Hepatocyte (in vitro differentiated cells): ENCODE results near the gene BAZ2A. TPM values are rescaled to one million over a fixed set of nuclear protein-coding genes. Genes with fewer than 3 reads are reported as not detected.

Experiments
- DNase-seq: peaks from one replicate; pipeline ENCODE4 v3.0.0-alpha.2; 2016; ENCODE audit warnings: low spot score
- H2AFZ ChIP-seq: fragments of 200-600 bp; sonication (generic); 2 replicates; pipeline ENCODE4 v1.6.0; 2016; ENCODE audit warnings: antibody characterized with exemption, mild to moderate bottlenecking
- H3K27ac ChIP-seq: fragments of 200-600 bp; sonication (generic); 2 replicates; pipeline ENCODE4 v1.5.1; 2016; ENCODE audit warnings: mild to moderate bottlenecking
- H3K27me3 ChIP-seq: fragments of 200-600 bp; sonication (generic); 2 replicates; pipeline ENCODE4 v1.6.1; 2016
- H3K36me3 ChIP-seq: fragments of 200-600 bp; sonication (generic); replicated peaks from 2 replicates; pipeline ENCODE4 v1.5.1; 2016; ENCODE audit warnings: low read depth; ENCODE audit not compliant: insufficient read depth
- H3K4me1 ChIP-seq: fragments of 200-600 bp; sonication (generic); 2 replicates; pipeline ENCODE4 v1.5.1; 2016; ENCODE audit warnings: mild to moderate bottlenecking, moderate library complexity; ENCODE audit not compliant: insufficient read depth
- H3K4me2 ChIP-seq: fragments of 200-600 bp; sonication (generic); 2 replicates; pipeline ENCODE4 v1.6.0; 2016
- H3K4me3 ChIP-seq: fragments of 200-600 bp; sonication (generic); 2 replicates; pipeline ENCODE4 v1.5.1; 2016; ENCODE audit warnings: mild to moderate bottlenecking
- H3K79me2 ChIP-seq: fragments of 200-600 bp; sonication (generic); 2 replicates; pipeline ENCODE4 v1.6.0; 2017; ENCODE audit warnings: mild to moderate bottlenecking
- H3K9me2 ChIP-seq: fragments of 200-600 bp; sonication (generic); replicated peaks from 2 replicates; pipeline ENCODE4 v1.6.0; 2017; ENCODE audit warnings: mild to moderate bottlenecking; ENCODE audit not compliant: insufficient read depth
- H3K9me3 ChIP-seq: fragments of 200-600 bp; sonication (generic); 2 replicates; pipeline ENCODE4 v1.5.1; 2016; ENCODE audit warnings: low read depth, mild to moderate bottlenecking
- H4K20me1 ChIP-seq: fragments of 200-600 bp; sonication (generic); 2 replicates; pipeline ENCODE4 v1.6.0; 2016; ENCODE audit warnings: mild to moderate bottlenecking; ENCODE audit not compliant: insufficient read depth, poor library complexity, severe bottlenecking
- EZH2 ChIP-seq: fragments of 200-600 bp; sonication (generic); IDR thresholded peaks from 2 replicates; pipeline ENCODE4 v1.6.1; 2016; ENCODE audit warnings: antibody characterized with exemption, mild to moderate bottlenecking, borderline replicate concordance
- EZH2phosphoT487 ChIP-seq: fragments of 200-600 bp; sonication (generic); IDR thresholded peaks from one replicate; pipeline ENCODE4 v1.6.1; 2018; ENCODE audit warnings: antibody characterized with exemption, mild to moderate bottlenecking, low read depth, moderate library complexity; ENCODE audit not compliant: unreplicated experiment, severe bottlenecking
- WGBS: methylation state at CpG from one replicate; pipeline ENCODE4 v1.1.6; 2016; ENCODE audit warnings: low lambda C conversion rate; ENCODE audit errors: missing lambda C conversion rate; 5-methylcytosine and 5-hydroxymethylcytosine counted together
- polyA plus RNA-seq: library from polyadenylated mRNA; unstranded; fragments of >200 nt; fragmentation: Nextera tagmentation; extraction: Ambion mirVana; gene quantifications from 2 replicates; pipeline ENCODE4 v1.2.1, GENCODE V29; 2016
- total RNA-seq: library from RNA; depleted of rRNA; stranded (reverse); fragments of >200 nt; gene quantifications from 2 replicates; pipeline ENCODE4 v1.2.3, GENCODE V29; 2014
- TF ChIP-seq, protein P1 (sequence below): fragments of 200-600 bp; sonication (generic); IDR thresholded peaks from 2 replicates; pipeline ENCODE4 v1.5.1; 2016; ENCODE audit warnings: antibody characterized with exemption, mild to moderate bottlenecking; ENCODE audit not compliant: poor library complexity

BAZ2A gene
- total and polyA plus RNA-seq, 2 experiments from 2014 or later: 27.9 to 33.1 TPM

GRCh38 chr12:56632701-56633467 lies 2.8 kb upstream of the BAZ2A start:
- Histone ChIP-seq H3K79me2 (peaks cover 75% of the 10 kb centered on the region), H3K9me3 (no peaks in the 10 kb centered on the region), H3K36me3 (no peaks in the 10 kb centered on the region), H3K4me2 (peak overlapping the region; percentile 75), H3K4me3 (no peak overlapping the region), H3K9me2 (no peaks in the 10 kb centered on the region), H4K20me1 (peaks cover 17% of the 10 kb centered on the region), H3K4me1 (peaks cover 33% of the 10 kb centered on the region), H3K27ac (peak overlapping the region; percentile 64), H3K27me3 (no peaks in the 10 kb centered on the region), H2AFZ (no peak overlapping the region)
- no peak for DNase-seq
- TF ChIP-seq EZH2phosphoT487: no peak
- TF ChIP-seq EZH2: no peak
- TF ChIP-seq, protein P1, sequence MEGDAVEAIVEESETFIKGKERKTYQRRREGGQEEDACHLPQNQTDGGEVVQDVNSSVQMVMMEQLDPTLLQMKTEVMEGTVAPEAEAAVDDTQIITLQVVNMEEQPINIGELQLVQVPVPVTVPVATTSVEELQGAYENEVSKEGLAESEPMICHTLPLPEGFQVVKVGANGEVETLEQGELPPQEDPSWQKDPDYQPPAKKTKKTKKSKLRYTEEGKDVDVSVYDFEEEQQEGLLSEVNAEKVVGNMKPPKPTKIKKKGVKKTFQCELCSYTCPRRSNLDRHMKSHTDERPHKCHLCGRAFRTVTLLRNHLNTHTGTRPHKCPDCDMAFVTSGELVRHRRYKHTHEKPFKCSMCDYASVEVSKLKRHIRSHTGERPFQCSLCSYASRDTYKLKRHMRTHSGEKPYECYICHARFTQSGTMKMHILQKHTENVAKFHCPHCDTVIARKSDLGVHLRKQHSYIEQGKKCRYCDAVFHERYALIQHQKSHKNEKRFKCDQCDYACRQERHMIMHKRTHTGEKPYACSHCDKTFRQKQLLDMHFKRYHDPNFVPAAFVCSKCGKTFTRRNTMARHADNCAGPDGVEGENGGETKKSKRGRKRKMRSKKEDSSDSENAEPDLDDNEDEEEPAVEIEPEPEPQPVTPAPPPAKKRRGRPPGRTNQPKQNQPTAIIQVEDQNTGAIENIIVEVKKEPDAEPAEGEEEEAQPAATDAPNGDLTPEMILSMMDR: no peak
- WGBS: 79% methylated on average over 4 of the region's 4 CpGs

DNA sequence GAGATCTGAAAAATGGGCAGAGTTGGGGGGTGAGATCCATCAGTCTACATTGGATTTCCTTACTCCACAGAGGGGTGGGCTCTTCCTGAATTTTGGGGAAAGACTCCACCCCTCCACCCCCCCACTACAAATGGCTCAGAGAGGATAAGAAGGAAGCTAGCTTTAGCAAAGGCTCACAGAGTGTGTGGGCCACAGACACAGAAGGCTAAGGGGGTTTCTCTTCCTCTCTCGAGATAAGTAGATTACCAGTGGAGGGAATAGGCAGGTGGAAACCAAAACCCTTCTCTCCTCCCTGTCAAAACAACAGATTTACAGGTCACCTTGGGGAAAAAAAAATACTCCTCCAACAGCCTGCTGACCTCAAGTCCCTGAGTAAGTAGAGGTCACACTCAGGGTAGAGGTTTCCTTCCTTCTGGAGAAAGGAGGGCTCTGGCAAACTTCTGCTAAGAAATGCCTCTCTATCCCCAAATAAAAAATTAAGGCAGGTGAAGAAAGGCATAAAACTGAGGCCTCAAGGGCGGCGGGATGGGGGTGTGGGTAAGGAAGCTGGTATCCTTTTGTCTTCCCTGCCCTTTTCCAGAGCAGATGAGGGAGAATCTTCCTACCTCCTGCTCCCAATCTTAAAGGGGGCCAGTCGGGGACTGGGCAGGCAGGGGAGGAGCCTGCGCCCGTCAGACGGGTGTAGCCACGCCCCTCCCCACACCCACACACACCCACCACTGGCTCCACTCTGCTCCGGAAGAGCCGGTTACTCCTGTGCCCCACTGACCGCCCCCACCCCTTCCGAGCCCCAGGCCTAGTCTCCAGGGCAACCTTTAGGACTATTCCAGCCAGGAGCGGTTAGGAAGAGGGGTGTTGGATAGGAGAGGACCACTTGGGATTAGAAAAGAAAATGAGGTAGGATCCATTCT lies 1.9 kb upstream of the BAZ2A start:
- H2AFZ ChIP-seq: no peak overlapping the region
- TF ChIP-seq EZH2phosphoT487 (no peak), EZH2 (no peak)
- TF ChIP-seq, protein P1: no peak
- H4K20me1 ChIP-seq: peaks cover 25% of the 10 kb centered on the region
- H3K9me2 ChIP-seq: no peaks in the 10 kb centered on the region
- no peaks in the 10 kb centered on the region for H3K27me3 ChIP-seq
- H3K9me3 ChIP-seq: no peaks in the 10 kb centered on the region
- peaks cover 83% of the 10 kb centered on the region for H3K79me2 ChIP-seq
- WGBS: 14% methylated on average over 8 of the region's 13 CpGs
- DNase-seq: peak; percentile 84
- H3K4me3 ChIP-seq: no peak overlapping the region
- H3K36me3 ChIP-seq: no peaks in the 10 kb centered on the region
- H3K4me1 ChIP-seq: peaks cover 25% of the 10 kb centered on the region
- peak overlapping the region; percentile 64 for H3K27ac ChIP-seq
- H3K4me2 ChIP-seq: peak overlapping the region; percentile 75

- Histone ChIP-seq H3K27ac (peak overlapping the region; percentile 95), H2AFZ (peak overlapping the region; percentile 55), H3K9me3 (no peaks in the 10 kb centered on the region), H3K36me3 (no peaks in the 10 kb centered on the region), H3K79me2 (peaks cover 95% of the 10 kb centered on the region), H3K4me1 (peaks cover 25% of the 10 kb centered on the region), H3K4me3 (peak overlapping the region; percentile 98), H3K4me2 (peak overlapping the region; percentile 81), H3K9me2 (no peaks in the 10 kb centered on the region), H4K20me1 (peaks cover 47% of the 10 kb centered on the region), H3K27me3 (no peaks in the 10 kb centered on the region)
- TF ChIP-seq EZH2 (no peak), EZH2phosphoT487 (no peak)
- TF ChIP-seq, protein P1: no peak
- 0% methylated on average over 36 of the region's 46 CpGs for WGBS
- peak; percentile 40 for DNase-seq
Observed at GRCh38 chr12:56629459-56630179, 507 bp downstream of the BAZ2A start.
